ENCODE data around the gene ARVCF.

Gene ARVCF

DNA sequence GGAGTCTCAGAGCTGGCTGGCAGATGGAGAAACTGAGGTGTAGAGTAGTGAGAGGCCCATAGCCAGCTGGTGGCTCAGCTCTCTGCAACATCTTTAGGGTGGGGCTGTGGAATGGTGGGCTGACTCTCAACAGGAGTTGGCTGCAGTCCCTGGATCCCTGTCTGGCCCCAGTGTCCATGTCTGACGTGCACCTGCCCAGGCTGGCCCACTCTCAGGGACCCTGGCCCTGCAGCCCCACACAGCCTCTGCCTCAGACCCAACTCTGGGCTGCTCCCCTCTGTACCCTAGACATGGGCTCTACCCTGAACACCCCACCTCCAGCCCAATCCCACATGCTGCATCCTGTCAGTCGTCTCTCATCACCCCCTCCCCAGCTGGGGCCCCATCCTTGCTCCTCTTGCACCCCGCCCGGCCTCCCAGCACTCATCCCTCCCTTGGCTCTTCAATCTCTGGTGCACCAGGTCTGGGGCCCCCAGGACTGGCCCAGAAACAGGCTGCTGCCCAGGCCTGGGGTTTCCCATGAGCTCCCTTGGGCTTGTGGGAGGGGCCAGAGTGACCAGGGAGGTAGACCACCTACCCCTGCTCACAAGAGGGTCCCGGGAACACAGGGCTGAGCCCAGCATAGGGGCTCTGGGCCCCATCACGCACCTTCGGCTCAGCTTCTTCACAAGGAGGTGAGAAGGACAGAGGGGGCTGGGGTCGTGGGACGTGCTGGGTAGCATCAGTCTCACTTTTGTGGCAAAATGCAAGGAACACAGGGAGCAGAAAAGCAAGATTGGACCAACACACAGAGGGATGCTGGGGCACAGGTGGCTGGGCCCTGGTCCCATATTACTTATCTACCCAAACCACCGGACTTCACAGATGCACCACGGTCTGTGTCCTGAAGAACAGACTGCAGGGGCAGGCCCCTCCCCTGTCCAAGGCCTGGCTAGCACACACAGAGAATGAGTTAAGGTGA is 31.5 kb downstream of the ARVCF start:
- DNase-seq: no peak

DNA sequence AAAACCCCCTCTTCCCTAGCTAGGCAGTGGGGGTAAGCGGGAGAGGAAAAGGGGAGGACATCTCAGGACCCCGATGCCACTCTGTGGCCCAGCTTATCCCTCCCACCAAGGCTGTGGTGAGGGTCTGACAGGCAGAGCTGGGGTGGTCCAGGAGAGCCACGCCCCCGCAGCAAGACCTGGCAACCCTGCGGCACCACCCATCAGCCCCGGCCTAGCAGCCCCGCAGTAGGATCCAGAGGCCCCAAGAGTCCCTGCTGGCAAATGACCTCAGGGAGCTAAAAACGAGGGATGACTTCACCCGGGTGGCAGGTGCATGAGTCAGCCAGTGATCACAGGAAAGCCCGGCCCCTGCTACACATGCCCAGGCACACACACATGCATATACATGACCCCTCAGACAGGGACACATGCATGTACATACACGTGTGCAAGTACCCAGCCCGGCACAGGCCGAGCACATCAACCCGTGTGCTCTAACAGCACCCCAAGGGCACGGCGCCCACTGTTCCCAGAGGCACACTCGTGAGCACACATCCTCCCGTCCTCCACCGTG is 32.3 kb downstream of the ARVCF start:
- DNase-seq: no peak

GRCh38 chr22:19983741-19984140 is 32.9 kb downstream of the ARVCF start:
- no peak for DNase-seq

DNA sequence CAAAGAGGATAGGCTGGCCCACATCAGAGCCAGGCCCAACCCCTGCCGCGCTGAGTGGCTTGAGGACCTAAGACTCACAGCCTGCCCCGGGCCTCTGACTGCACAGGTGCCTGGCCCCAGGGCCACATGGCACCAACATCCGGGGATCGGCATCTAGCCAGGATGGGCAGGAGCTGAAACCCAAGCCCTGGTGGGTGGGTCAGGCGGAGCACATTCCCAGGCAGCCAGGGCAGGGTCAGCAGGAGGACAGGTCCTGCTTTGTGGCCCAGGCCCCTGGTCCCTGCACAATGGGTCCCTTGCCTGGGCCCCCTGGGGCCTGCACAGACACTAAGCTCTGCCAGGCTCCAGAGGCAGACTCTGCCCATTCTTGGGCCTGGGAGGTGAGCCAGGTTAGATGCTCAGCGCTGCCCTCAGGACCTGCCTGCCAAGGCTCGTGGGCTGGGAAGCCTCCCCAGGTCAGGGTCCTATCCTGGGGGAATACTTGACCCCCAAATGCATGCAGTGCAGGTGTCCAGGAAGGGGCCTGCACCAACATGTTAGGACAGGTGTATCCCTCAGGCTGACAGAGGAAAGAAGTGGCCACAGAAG is 33.5 kb downstream of the ARVCF start:
- no peak for DNase-seq

GRCh38 chr22:19981961-19982920 is 34.4 kb downstream of the ARVCF start:
- DNase-seq: no peak

DNA sequence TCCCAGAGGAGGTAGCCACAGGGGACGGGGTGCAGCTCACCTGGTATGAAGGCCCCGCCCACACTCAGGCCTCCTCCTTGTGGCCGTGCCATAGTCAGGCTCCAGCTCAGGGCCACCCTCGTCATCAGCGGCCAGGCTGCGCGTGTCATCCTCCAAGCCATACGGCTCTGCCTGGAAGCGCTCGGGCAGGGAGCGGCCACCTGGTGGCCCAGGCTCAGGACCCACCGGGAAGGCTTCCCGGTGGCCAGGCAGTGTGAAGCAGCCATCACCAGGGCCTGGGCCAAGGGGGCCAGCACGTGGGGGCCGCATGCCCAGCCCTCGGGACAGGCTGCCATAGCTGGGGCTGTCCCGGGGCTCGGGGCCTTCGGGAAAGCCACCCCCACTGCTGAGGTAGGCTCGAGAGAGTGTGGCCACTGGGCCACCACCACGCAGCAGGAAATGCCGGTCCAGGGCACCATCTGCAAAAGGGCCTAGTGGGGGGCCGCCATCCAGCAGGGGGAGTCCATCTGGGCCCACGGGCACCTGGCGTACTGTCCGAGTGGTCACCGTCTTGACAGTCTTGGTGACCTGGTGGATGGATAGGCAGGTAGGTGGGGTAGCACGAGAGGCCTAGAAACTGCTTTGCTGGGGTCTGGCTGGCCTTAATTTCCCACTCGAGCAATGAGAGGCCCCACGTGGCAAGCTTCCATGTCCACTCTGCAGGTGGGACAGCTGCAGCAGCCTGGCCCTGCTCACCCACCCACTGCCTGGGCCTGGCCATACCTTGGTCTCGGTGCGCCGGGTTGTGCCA is 35.3 kb downstream of the ARVCF start:
- no peak for DNase-seq

DNA sequence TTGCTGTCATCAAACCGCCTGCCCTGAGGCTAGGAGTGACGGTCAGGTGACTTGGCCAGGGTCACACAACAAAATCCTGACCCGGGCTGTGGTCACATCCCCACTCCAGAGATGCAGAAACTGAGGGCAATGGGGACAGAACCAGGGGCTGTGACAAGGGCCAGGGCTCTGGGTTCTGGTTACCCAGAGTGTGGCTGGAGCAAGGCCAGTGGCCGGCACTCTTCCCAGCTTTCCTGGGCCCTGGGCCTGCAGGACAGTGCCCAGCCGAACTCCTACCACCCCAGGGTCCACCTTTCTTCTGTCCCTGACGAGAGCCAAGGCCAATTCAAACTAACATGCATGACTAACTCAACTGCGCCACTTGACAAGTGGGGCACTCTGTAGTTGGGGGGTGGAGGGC is 35.9 kb downstream of the ARVCF start:
- DNase-seq: no peak

DNA sequence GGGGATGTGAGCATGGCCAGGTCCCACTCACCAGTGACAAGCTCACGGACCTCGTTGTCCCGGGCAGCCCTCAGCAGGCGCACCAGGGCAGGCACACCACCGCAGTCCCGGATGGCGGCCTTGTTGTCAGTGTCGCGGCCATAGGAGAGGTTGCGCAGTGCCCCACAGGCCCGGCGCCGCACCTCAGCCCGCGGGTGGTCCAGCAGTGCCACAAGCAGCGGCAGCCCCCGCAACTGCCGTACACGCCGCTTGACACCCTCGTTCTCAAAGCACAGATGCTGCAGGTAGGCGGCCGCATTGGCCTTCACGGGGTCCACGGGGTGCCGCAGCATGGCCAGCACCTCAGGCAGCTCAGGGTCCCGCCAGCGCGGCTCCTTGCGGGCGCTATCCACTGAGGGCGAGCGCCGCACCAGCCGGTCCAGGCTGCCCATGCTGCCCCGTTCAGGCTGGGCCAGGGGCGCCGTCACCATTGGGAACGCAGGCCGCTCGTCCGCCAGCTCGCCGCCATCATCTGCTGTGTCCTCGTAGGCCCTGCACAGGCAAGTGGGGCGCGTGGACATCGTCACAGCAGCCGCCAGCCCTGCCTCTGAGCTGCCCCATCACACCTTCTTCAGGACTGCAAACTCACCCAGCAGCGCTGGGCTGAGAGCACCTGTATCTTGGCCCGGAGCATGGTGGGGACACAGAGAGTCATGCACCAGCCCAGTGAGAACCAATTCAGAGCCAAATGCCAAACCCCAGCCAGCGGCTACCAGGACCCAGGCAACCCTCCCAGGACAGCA is 36.7 kb downstream of the ARVCF start:
- no peak for DNase-seq

DNA sequence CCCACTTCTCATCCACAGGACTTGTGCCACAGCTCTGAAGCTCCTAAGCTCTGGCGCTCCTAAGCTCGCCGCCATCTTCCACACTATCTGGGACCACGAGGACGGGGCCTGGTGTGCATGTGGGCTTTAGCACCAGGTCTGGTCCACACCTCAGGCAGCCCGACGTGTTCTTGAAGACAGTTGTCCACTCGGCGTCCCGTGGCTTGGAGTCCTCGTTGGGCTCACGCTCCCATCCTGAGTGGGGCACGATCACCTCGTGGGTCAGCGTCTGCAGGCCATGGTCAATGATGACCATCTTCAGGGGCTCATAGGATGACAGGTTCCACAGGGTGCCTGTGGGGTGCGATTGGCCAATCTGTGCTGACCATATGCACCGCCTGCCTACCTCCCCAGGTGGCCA is 37.9 kb downstream of the ARVCF start:
- no peak for DNase-seq

- no peak for DNase-seq
These were observed 39.1 kb downstream of the ARVCF start for GRCh38 chr22:19977296-19978243.

GRCh38 chr22:19976671-19977070 is 40.0 kb downstream of the ARVCF start:
- DNase-seq: no peak

- no peak for DNase-seq
These were observed 41.0 kb downstream of the ARVCF start for GRCh38 chr22:19975707-19976035.

DNA sequence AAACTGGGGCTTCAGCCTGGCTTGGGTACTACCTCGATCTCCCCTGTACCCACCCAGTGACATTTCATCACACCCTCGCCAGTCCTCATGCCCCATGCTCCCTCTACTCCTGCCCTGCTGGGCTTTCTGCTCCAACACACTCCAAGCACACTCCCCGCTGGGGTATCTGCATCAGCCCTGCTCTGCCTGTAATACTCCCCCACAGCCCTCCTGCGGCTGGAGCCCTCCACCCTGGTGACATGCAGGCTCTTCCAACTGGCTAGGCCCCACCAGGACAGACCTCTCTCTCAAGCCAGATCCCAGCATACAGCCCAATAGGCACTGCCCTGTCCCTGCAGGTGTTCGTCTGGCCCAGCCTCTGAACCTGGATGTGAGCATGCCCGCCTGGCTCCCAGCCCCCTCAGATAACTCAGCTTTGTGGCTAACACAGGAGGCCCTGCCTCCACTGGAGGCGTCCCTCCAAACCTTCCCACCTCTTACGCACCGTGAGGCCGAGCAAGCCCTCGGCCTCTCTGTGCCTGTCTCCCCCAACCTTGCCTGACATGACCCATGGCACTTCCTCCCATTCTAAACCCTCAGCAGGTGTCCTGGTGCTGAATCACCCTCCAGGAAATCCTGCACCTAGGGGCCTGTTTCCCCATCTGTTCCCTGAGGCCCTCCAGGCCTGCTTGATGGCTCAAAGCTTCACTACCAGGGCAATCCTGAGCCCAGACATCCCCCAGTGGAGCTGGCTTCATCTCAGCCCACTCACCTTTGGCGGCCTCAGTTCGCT is 41.5 kb downstream of the ARVCF start:
- DNase-seq: no peak

GRCh38 chr22:19974268-19974861 is 42.3 kb downstream of the ARVCF start:
- DNase-seq: peak; percentile 89

GRCh38 chr22:19973551-19974267 is 42.9 kb downstream of the ARVCF start:
- no peak for DNase-seq

DNA sequence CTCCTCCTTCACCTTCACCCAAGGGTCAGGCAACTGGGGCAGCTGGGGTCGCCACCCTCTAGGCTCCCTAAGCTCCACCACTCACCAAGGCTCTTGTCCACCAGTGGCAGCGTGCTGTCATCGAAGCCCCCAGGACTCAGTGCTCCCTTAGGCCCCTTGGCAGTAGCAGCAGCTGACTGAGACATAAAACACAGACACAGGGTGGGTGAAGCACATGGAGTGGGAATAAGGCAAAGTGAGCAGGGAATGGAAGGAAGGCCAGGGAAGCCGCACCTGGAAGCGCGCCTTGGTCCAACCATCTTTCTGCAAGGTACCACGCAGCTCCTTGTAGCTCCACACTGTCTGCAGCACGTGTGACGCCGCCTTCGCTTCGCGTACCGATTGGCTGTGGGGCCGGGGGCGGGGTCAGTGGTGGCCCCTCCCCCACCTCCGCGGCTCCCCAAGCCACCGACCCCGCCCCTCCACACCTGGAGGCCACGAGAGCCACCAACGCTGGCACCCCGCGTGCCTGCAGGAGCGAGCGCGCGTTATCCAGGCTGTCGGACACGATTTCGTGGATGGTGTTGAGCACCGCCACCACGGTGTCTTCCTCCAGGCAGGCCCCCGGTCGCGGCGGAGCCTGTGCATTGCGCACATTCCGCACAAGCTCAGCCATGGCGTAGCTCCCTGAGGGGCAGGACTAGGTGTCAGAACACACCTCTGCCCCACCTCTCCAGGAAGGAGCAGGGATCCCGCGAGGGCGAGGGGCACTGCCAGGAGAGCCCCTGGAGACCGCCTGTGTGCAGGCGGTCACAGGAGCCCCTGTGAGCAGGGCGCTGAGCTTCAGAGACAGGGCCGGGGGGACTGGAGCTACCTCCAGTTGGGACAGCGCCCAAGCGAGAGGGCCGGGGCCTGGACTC is 43.7 kb downstream of the ARVCF start:
- no peak for DNase-seq

GRCh38 chr22:19972251-19972650 is 44.4 kb downstream of the ARVCF start:
- no peak for DNase-seq
